OCI-LY1 (cell line): ENCODE results near the gene SPTSSA.

ENCODE experiments used
- H2AFZ ChIP-seq: fragments of 200-600 bp; sonication (generic), shearing (Covaris generic); 2 replicates; pipeline ENCODE4 v1.6.0; 2014; ENCODE audit warnings: antibody characterized with exemption, mild to moderate bottlenecking, low read length
- H3F3A ChIP-seq: fragments of 200-600 bp; sonication (generic), shearing (Covaris generic); 2 replicates; pipeline ENCODE4 v1.6.0; 2014; ENCODE audit warnings: mild to moderate bottlenecking, antibody characterized with exemption, low read length, moderate library complexity; ENCODE audit not compliant: insufficient read depth
- H3K27ac ChIP-seq: fragments of 200-600 bp; sonication (generic); 2 replicates; pipeline ENCODE4 v1.5.1; 2014; ENCODE audit warnings: low read length, mixed run types, mild to moderate bottlenecking, low read depth; ENCODE audit not compliant: poor library complexity, severe bottlenecking
- H3K27me3 ChIP-seq: fragments of 200-600 bp; sonication (generic); 2 replicates; pipeline ENCODE4 v1.6.0; 2014; ENCODE audit warnings: antibody characterized with exemption, mild to moderate bottlenecking, low read length, moderate library complexity; ENCODE audit not compliant: insufficient read depth
- H3K36me3 ChIP-seq: fragments of 200-600 bp; sonication (generic); 2 replicates; pipeline ENCODE4 v1.6.1; 2014; ENCODE audit warnings: mild to moderate bottlenecking, antibody characterized with exemption, low read length, moderate library complexity, mixed read lengths; ENCODE audit not compliant: insufficient read depth
- H3K4me1 ChIP-seq: fragments of 200-600 bp; sonication (generic); 2 replicates; pipeline ENCODE4 v1.5.1; 2014; ENCODE audit warnings: mild to moderate bottlenecking, low read length, moderate library complexity; ENCODE audit not compliant: insufficient read depth, severe bottlenecking
- H3K4me2 ChIP-seq: fragments of 200-600 bp; sonication (generic), shearing (Covaris generic); 2 replicates; pipeline ENCODE4 v1.6.1; 2014; ENCODE audit warnings: low read length
- H3K4me3 ChIP-seq: fragments of 200-600 bp; sonication (generic); 2 replicates; pipeline ENCODE4 v1.5.1; 2014; ENCODE audit warnings: low read length, low read depth, mild to moderate bottlenecking, mixed read lengths; ENCODE audit not compliant: poor library complexity, severe bottlenecking
- H3K79me2 ChIP-seq: fragments of 200-600 bp; shearing (Covaris generic); 2 replicates; pipeline ENCODE4 v1.6.1; 2016; ENCODE audit warnings: mixed run types, low read length, mixed read lengths; ENCODE audit not compliant: insufficient read depth
- H3K9ac ChIP-seq: fragments of 200-600 bp; sonication (generic), shearing (Covaris generic); 2 replicates; pipeline ENCODE4 v1.6.1; 2014; ENCODE audit warnings: mild to moderate bottlenecking, low read length, mixed read lengths
- H3K9me2 ChIP-seq: fragments of 200-600 bp; sonication (generic), shearing (Covaris generic); 2 replicates; pipeline ENCODE4 v1.6.1; 2014; ENCODE audit warnings: low read depth, mild to moderate bottlenecking, low read length, mixed read lengths
- H3K9me3 ChIP-seq: fragments of 200-600 bp; shearing (Covaris generic); 2 replicates; pipeline ENCODE4 v1.6.1; 2014; ENCODE audit warnings: low read length, mixed read lengths
- H4K20me1 ChIP-seq: fragments of 200-600 bp; sonication (generic), shearing (Covaris generic); 2 replicates; pipeline ENCODE4 v1.6.0; 2016; ENCODE audit warnings: mild to moderate bottlenecking, low read length; ENCODE audit not compliant: insufficient read depth
- CTCF ChIP-seq: fragments of 200-600 bp; sonication (generic), shearing (Covaris generic); IDR thresholded peaks from 2 replicates; pipeline ENCODE4 v1.5.1; 2017; ENCODE audit warnings: mild to moderate bottlenecking, antibody characterized with exemption, low read length, moderate library complexity, mixed read lengths
- EZH2 ChIP-seq: fragments of 200-600 bp; sonication (generic), shearing (Covaris generic); IDR thresholded peaks from 2 replicates; pipeline ENCODE4 v1.8.0; 2017; ENCODE audit warnings: borderline replicate concordance, mixed run types, mild to moderate bottlenecking, antibody characterized with exemption, low read length, moderate library complexity, mixed read lengths

Gene SPTSSA

GRCh38 chr14:34489324-34489723 is 27.3 kb upstream of the SPTSSA start:
- TF ChIP-seq EZH2 (no peak), CTCF (no peak)
- no peaks in the 10 kb centered on the region for H3K9me3 ChIP-seq

GRCh38 chr14:34488528-34488927 is 26.5 kb upstream of the SPTSSA start:
- Histone ChIP-seq H3K36me3 (no peaks in the 10 kb centered on the region), H3K9me2 (no peaks in the 10 kb centered on the region), H3K27me3 (no peaks in the 10 kb centered on the region), H3K4me2 (no peak overlapping the region), H2AFZ (no peak overlapping the region), H4K20me1 (no peaks in the 10 kb centered on the region), H3K27ac (no peak overlapping the region), H3K79me2 (no peaks in the 10 kb centered on the region), H3K9me3 (no peaks in the 10 kb centered on the region), H3K4me3 (no peak overlapping the region), H3K9ac (no peak overlapping the region), H3F3A (no peaks in the 10 kb centered on the region), H3K4me1 (no peaks in the 10 kb centered on the region)
- TF ChIP-seq CTCF (no peak), EZH2 (no peak)

More at GRCh38 chr14:34489324-34489723, 27.3 kb upstream of the SPTSSA start:
- H3K79me2 ChIP-seq: no peaks in the 10 kb centered on the region
- H3K36me3 ChIP-seq: no peaks in the 10 kb centered on the region
- no peak overlapping the region for H3K4me3 ChIP-seq
- H3F3A ChIP-seq: no peaks in the 10 kb centered on the region
- no peak overlapping the region for H2AFZ ChIP-seq
- H3K4me1 ChIP-seq: no peaks in the 10 kb centered on the region
- H4K20me1 ChIP-seq: no peaks in the 10 kb centered on the region
- no peak overlapping the region for H3K9ac ChIP-seq
- no peak overlapping the region for H3K4me2 ChIP-seq
- H3K27ac ChIP-seq: no peak overlapping the region
- no peaks in the 10 kb centered on the region for H3K27me3 ChIP-seq
- no peaks in the 10 kb centered on the region for H3K9me2 ChIP-seq

- Histone ChIP-seq H3K9ac (no peak overlapping the region), H3K79me2 (no peaks in the 10 kb centered on the region), H4K20me1 (no peaks in the 10 kb centered on the region), H3K27ac (no peak overlapping the region), H3K4me1 (no peaks in the 10 kb centered on the region), H3K4me2 (no peak overlapping the region), H3F3A (no peaks in the 10 kb centered on the region), H3K36me3 (no peaks in the 10 kb centered on the region), H3K9me2 (no peaks in the 10 kb centered on the region), H2AFZ (no peak overlapping the region), H3K9me3 (no peaks in the 10 kb centered on the region), H3K27me3 (no peaks in the 10 kb centered on the region), H3K4me3 (no peak overlapping the region)
- TF ChIP-seq EZH2 (no peak), CTCF (no peak)
Observed at GRCh38 chr14:34484726-34485125, 22.7 kb upstream of the SPTSSA start.
